Measurements from ENCODE around the gene TSPAN17.
A peak's percentile ranks its signal among the peaks of the same experiment; 100 is the strongest.

Gene TSPAN17

DNA sequence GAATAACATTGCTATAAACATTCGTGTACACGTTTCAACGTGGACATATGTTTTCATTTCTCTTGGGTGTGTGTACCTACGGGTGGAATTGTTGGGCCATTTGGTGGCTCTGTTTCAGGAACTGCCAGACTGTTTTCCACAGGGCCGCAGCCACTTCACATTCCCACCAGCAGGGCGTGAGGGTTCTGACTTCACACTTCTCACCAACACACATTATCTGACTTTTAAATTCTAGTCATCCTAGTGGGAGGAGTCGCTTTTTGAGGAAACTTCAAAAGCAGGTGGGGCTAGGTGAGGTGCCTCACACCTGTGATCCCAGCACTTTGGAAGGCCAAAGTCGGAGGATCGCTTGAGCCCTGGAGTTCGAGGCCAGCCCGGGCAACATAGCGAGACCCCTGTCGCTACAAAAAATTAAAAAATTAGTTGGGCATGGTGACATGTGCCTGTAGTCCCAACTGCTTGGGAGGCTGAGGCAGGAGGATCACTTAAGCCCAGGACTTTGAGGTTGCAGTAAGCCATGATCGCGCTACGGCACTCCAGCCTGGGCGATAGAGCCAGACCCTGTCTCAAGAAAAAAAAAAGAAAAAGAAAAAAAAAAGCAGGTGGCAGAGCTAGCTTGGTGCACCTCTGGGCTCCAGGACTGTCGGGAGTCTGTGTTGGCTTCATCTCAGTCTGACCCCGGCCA is 28.5 kb downstream of the TSPAN17 start:
- in situ Hi-C loops (cut with HindIII; ENCODE audit: low sequenced_read_pairs) = no loop called here
- no peak overlapping the region for H3K4me3 ChIP-seq (ENCODE audit: low read depth, low read length)
- no peak for DNase-seq (ENCODE audit: low read depth)
- TF ChIP-seq, protein P1, sequence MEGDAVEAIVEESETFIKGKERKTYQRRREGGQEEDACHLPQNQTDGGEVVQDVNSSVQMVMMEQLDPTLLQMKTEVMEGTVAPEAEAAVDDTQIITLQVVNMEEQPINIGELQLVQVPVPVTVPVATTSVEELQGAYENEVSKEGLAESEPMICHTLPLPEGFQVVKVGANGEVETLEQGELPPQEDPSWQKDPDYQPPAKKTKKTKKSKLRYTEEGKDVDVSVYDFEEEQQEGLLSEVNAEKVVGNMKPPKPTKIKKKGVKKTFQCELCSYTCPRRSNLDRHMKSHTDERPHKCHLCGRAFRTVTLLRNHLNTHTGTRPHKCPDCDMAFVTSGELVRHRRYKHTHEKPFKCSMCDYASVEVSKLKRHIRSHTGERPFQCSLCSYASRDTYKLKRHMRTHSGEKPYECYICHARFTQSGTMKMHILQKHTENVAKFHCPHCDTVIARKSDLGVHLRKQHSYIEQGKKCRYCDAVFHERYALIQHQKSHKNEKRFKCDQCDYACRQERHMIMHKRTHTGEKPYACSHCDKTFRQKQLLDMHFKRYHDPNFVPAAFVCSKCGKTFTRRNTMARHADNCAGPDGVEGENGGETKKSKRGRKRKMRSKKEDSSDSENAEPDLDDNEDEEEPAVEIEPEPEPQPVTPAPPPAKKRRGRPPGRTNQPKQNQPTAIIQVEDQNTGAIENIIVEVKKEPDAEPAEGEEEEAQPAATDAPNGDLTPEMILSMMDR (IDR thresholded peaks at IDR 0.05; ENCODE audit: low read depth, low read length, missing control alignments) = peak; percentile 65

DNA sequence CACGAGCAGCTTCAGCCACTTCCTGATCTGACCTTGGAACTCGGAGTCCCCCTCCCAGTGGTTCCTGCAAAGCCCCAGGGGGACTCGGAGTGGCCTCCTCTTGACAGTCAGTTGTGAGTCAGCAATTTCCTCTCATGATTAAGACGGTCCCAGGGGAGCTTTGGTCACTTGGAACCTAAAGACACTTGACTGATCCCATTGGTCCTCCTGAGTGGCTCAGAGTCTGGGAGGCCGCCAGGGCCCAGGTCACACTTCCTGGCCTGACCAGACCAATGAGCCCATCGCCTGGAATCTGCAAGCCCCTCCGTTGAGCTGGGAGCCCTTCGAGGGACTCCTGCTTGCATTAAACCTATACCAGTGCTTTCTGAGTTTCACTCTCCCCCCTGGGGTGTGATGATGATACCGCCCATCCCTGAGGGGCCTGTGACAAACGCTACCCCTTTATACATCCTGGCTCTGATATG is 29.1 kb downstream of the TSPAN17 start:
- H3K4me3 ChIP-seq (ENCODE audit: low read depth, low read length) = no peak overlapping the region
- in situ Hi-C loops (cut with HindIII; ENCODE audit: low sequenced_read_pairs) = no loop called here
- no peak for DNase-seq (ENCODE audit: low read depth)
- TF ChIP-seq, protein P1 (IDR thresholded peaks at IDR 0.05; ENCODE audit: low read depth, low read length, missing control alignments) = no peak

DNA sequence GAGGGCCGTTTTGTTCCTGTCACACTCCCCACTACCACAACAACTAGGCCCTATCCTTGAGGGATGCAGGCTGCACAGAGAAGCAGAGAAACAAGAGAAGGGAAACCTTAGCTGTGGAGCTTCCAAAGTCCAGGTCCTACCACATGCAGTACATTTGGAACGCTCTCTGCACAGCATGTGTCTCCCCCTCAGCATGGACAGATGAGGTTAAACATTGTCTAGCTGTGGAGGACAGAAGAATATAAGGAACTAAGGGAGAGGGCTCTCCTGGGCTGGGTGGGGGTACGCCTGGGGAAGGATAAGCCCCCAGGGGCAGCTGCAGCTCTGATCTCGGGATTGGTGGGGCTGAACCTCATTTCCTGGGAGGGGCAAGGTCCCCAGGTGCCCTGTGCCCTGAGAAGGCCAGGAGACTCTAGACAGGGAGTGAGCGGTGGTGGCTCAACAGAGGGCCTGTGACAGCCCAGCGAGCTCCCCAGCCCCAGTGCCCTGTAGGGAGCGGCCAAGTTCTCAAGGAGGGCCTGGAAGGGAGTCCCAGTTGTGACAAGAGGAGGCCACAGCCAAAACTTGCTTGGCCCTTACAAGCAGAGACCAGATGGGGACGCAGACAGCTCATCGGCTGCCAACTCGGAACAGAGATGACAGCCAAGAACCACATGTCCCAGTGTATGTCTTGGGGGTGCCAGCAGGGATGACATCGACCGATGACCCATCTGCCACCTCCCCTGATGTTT is 30.1 kb downstream of the TSPAN17 start:
- TF ChIP-seq, protein P1 (IDR thresholded peaks at IDR 0.05; ENCODE audit: low read depth, low read length, missing control alignments) = no peak
- in situ Hi-C loops (cut with HindIII; ENCODE audit: low sequenced_read_pairs) = no loop called here
- DNase-seq (ENCODE audit: low read depth) = no peak

DNA sequence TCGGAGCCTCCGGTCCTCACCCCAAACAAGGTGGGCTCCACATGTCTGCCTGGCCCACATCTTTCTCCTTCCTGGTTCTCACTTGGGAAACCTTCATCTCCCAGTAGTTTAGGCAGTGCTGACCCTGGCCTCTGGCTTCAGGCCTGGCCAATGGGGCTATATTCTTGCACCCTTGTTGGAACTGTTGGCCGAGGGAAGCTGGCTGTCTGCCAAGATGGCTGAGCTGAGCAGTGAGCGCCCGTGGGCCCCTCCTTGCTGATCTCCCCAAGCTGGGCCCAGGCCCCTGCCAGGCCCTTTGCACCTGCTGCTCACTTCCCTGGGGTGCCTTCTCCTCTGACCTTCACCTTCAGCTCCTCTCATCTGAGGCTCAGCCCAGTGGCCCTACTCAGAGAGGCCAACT is 31.3 kb downstream of the TSPAN17 start:
- TF ChIP-seq, protein P1 (IDR thresholded peaks at IDR 0.05; ENCODE audit: low read depth, low read length, missing control alignments) = no peak
- H3K4me3 ChIP-seq (ENCODE audit: low read depth, low read length) = no peak overlapping the region
- in situ Hi-C loops (cut with HindIII; ENCODE audit: low sequenced_read_pairs) = no loop called here
- no peak for DNase-seq (ENCODE audit: low read depth)

More for the DNA sequence above, 30.1 kb downstream of the TSPAN17 start:
- H3K4me3 ChIP-seq (ENCODE audit: low read depth, low read length) = no peak overlapping the region

DNA sequence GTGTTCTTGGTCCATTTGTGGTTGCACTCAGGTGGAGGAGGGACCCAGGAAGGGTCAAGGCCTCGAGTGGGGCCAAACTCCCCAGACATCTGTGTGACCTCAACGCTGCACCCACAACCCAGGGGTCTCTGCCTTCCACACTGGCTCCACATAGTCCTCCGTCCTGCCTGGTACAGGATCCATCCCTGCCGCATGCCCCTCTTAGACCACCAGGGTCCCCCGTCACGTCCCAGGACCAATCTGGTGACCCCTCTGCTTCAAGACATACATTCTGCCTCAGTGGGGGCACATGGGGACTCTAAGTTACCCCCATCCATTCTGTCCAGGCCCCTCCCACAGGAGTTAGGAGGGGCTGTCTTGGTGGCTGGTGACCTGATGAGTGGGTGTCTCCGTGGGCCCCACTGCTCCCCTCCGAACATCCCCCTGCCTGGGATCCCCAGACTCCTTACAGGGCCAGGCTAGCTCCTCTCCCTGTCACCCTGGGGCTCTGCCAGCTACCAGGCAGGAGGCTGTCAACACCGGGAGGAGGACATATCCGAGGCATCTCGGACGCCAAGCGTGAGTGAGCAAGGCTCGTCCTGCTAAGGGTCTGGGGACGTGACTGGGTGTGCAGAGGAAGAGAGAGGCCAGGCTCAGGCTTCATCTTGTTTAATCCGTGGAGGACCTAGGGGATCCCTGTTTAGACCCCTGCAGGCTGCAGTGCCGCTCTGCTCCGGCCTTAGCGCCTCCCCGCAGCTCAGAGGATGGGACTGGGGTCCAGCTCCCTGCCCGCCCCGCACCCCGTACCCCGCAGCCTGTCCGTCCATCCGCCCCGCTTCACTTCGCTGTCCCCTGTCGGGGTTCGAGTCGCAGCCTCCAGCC is 32.3 kb downstream of the TSPAN17 start:
- TF ChIP-seq, protein P1 (IDR thresholded peaks at IDR 0.05; ENCODE audit: low read depth, low read length, missing control alignments) = no peak
- in situ Hi-C loops (cut with HindIII; ENCODE audit: low sequenced_read_pairs) = no loop called here
- H3K4me3 ChIP-seq (ENCODE audit: low read depth, low read length) = no peak overlapping the region
- no peak for DNase-seq (ENCODE audit: low read depth)

DNA sequence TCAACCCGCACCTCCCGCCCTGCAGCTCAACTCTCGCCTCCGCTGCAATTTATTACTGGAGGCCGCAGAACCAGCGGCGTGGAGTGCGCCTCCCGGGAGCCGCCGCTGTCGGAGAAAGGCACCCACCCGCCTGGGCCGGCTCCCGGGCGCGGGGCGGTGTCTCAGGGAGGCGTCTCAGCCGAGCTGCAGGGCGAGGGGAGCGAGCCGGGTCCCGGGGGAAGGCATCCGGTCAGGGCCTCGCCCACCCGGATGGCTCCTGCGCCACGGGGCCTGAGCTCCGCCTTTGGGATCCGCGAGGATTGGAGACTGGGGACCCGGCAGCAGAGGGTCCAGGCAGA is 32.9 kb downstream of the TSPAN17 start:
- in situ Hi-C loops (cut with HindIII; ENCODE audit: low sequenced_read_pairs) = no loop called here
- TF ChIP-seq, protein P1 (IDR thresholded peaks at IDR 0.05; ENCODE audit: low read depth, low read length, missing control alignments) = no peak
- DNase-seq (ENCODE audit: low read depth) = no peak
- H3K4me3 ChIP-seq (ENCODE audit: low read depth, low read length) = no peak overlapping the region

All from astrocyte of the cerebellum (primary cell).